ENCODE data around the gene C6orf136. TPM values are rescaled to one million over a fixed set of nuclear protein-coding genes. Genes with fewer than 3 reads are reported as not detected.

Gene C6orf136
- total RNA-seq: 10 to 100 TPM; 28.1 to 32.4 TPM

GRCh38 chr6:30646450-30647241 lies at the start of gene C6orf136:
Gene C6orf136 (plus strand): TSS chr6:30647133. CDS start chr6:30647232, 99 bp downstream.
- POLR2A ChIA-PET: interaction anchor here (0.6 to 1.6 kb wide), 5 partner anchors 20 to 157 kb away, joined by 3 to 12 read pairs (median 3); partner anchors contain the start of gene ATAT1
- CTCF ChIA-PET: interaction anchor here (0.6 to 1.3 kb wide), 5 partner anchors 33 to 90 kb away, joined by 3 to 4 read pairs (median 3); no protein-coding TSS in a partner anchor

- CTCF ChIA-PET: interaction anchor here (0.7 to 4.5 kb wide), 21 partner anchors 10 to 382 kb away, joined by 3 to 23 read pairs (median 6); partner anchors contain the start of genes ABCF1, DHX16 and FLOT1
- POLR2A ChIA-PET: interaction anchor here (0.7 to 1.8 kb wide), 4 partner anchors 14 to 1588 kb away, joined by 4 to 23 read pairs (median 7); no protein-coding TSS in a partner anchor
These were observed 49.4 kb upstream of the C6orf136 start for GRCh38 chr6:30597315-30598144.

- ChIA-PET CTCF (interaction anchor here (0.9 to 4.5 kb wide), 11 partner anchors 8 to 144 kb away, joined by 3 to 23 read pairs (median 6); partner anchors contain the start of genes ABCF1 and DHX16), POLR2A (interaction anchor here (0.8 to 1.8 kb wide), 3 partner anchors 9 to 258 kb away, joined by 4 to 9 read pairs (median 6); no protein-coding TSS in a partner anchor)
These were observed 47.9 kb upstream of the C6orf136 start for GRCh38 chr6:30598912-30599624.

- POLR2A ChIA-PET: interaction anchor here (0.7 to 1.8 kb wide), 4 partner anchors 8 to 14 kb away, joined by 3 to 9 read pairs (median 4); no protein-coding TSS in a partner anchor
- CTCF ChIA-PET: interaction anchor here (1.1 to 4.5 kb wide), 4 partner anchors 11 to 132 kb away, joined by 3 to 23 read pairs (median 4); no protein-coding TSS in a partner anchor
These were observed 47.2 kb upstream of the C6orf136 start for GRCh38 chr6:30599625-30600324.

- ChIA-PET CTCF (interaction anchor here (1.1 to 1.5 kb wide), 2 partner anchors 133 to 147 kb away, joined by 3 read pairs; no protein-coding TSS in a partner anchor), POLR2A (interaction anchor here (0.7 to 1.8 kb wide), 4 partner anchors 10 to 110 kb away, joined by 3 to 4 read pairs (median 3); no protein-coding TSS in a partner anchor)
These were observed 46.4 kb upstream of the C6orf136 start for GRCh38 chr6:30600451-30600961.

- CTCF ChIA-PET: interaction anchor here (1.5 kb wide), 1 partner anchor 148 kb away, joined by 3 read pairs; no protein-coding TSS in a partner anchor
- POLR2A ChIA-PET: interaction anchor here (1.0 kb wide), 1 partner anchor 111 kb away, joined by 3 read pairs; no protein-coding TSS in a partner anchor
These were observed 45.5 kb upstream of the C6orf136 start for GRCh38 chr6:30601436-30601814.

- POLR2A ChIA-PET: no interaction called here
- CTCF ChIA-PET: interaction anchor here (1.5 kb wide), 1 partner anchor 148 kb away, joined by 3 read pairs; no protein-coding TSS in a partner anchor
These were observed 44.9 kb upstream of the C6orf136 start for GRCh38 chr6:30601815-30602641.

- ChIA-PET CTCF (interaction anchor here (2.2 kb wide), 1 partner anchor 151 kb away, joined by 5 read pairs; no protein-coding TSS in a partner anchor), POLR2A (interaction anchor here (1.0 kb wide), 1 partner anchor 17 kb away, joined by 5 read pairs; no protein-coding TSS in a partner anchor)
These were observed 43.0 kb upstream of the C6orf136 start for GRCh38 chr6:30603961-30604360.

- ChIA-PET POLR2A (interaction anchor here (0.9 to 1.4 kb wide), 3 partner anchors 10 to 115 kb away, joined by 3 to 6 read pairs (median 3); no protein-coding TSS in a partner anchor), CTCF (interaction anchor here (0.8 to 1.4 kb wide), 3 partner anchors 11 to 126 kb away, joined by 3 to 5 read pairs (median 3); partner anchors contain the start of gene ABCF1)
These were observed 36.9 kb upstream of the C6orf136 start for GRCh38 chr6:30610065-30610464.

GRCh38 chr6:30611150-30611855 lies 35.6 kb upstream of the C6orf136 start:
- CTCF ChIA-PET: interaction anchor here (0.8 to 1.4 kb wide), 3 partner anchors 12 to 127 kb away, joined by 3 to 5 read pairs (median 3); partner anchors contain the start of gene ABCF1
- POLR2A ChIA-PET: interaction anchor here (0.6 to 1.4 kb wide), 4 partner anchors 11 to 45 kb away, joined by 3 to 7 read pairs (median 4); no protein-coding TSS in a partner anchor

- ChIA-PET CTCF (interaction anchor here (2.1 kb wide), 1 partner anchor 15 kb away, joined by 13 read pairs; no protein-coding TSS in a partner anchor), POLR2A (interaction anchor here (0.7 kb wide), 1 partner anchor 11 kb away, joined by 3 read pairs; no protein-coding TSS in a partner anchor)
These were observed 35.1 kb upstream of the C6orf136 start for GRCh38 chr6:30611856-30612194.

GRCh38 chr6:30612213-30612612 lies 34.7 kb upstream of the C6orf136 start:
- ChIA-PET POLR2A (interaction anchor here (0.7 to 1.1 kb wide), 2 partner anchors 12 to 130 kb away, joined by 3 read pairs; no protein-coding TSS in a partner anchor), CTCF (interaction anchor here (0.5 to 2.1 kb wide), 6 partner anchors 16 to 130 kb away, joined by 3 to 13 read pairs (median 4); no protein-coding TSS in a partner anchor)

- ChIA-PET CTCF (interaction anchor here (0.5 to 2.1 kb wide), 8 partner anchors 16 to 131 kb away, joined by 3 to 13 read pairs (median 4); no protein-coding TSS in a partner anchor), POLR2A (interaction anchor here (0.6 to 1.6 kb wide), 7 partner anchors 12 to 131 kb away, joined by 3 to 4 read pairs (median 3); no protein-coding TSS in a partner anchor)
These were observed 34.2 kb upstream of the C6orf136 start for GRCh38 chr6:30612687-30613248.

- ChIA-PET CTCF (interaction anchor here (0.5 to 2.1 kb wide), 8 partner anchors 17 to 131 kb away, joined by 3 to 13 read pairs (median 4); no protein-coding TSS in a partner anchor), POLR2A (interaction anchor here (0.5 to 2.5 kb wide), 9 partner anchors 8 to 142 kb away, joined by 3 to 16 read pairs (median 4); no protein-coding TSS in a partner anchor)
These were observed 33.5 kb upstream of the C6orf136 start for GRCh38 chr6:30613251-30614043.

Measured in activated CD8-positive, alpha-beta memory T cell treated with anti-CD3 and anti-CD28 coated beads for 36 hours (primary cell).